ENCODE results near the gene GRIK2.
"Not testable (repeated sequence)": the region's sequence is repeated elsewhere in the genome, so short reads cannot be mapped to it uniquely, and the experiment has no call there.

The GRIK2 gene

DNA sequence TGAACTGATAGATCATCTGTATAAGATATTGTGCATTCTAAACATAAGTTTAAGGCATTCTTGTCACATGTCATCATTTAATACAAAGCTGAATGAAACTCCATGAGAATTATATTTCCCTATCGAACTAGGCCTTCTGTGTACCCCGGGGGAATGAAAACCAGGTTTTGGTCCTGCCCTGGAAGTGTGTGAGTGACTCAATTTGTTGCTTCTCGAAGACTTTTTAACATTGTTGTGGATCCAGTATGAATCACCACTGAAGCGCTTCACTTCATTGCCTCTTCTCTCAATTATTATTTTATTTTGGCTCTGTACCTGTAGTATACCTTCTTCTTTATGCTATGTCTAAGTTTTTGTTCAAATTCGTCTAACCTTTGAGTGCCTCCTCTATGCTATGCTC is 150.8 kb downstream of the GRIK2 start:
- no peak for DNase-seq

DNA sequence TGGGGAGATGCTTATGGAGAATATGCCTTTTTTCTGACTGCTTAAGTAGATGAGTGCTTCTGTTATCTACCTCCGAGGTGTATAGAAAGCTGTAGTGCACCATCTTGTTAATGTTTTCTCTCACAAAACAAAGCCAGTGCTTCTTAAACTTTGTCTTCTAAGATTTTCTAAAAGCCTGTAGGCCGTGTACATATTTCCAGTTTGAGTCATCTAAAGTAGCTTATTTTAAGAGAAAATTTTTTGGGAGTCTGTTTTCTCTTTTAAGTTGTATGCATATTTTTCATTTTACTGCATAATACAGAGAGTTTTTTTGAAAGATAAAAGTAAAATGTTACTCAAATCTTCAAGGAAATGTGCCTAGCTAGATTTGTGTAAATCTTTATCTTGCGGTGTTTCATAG is 151.7 kb downstream of the GRIK2 start:
- no peak for DNase-seq

GRCh38 chr6:101550451-101550850 is 156.9 kb downstream of the GRIK2 start:
- DNase-seq, result peak; percentile 23 to 69

DNA sequence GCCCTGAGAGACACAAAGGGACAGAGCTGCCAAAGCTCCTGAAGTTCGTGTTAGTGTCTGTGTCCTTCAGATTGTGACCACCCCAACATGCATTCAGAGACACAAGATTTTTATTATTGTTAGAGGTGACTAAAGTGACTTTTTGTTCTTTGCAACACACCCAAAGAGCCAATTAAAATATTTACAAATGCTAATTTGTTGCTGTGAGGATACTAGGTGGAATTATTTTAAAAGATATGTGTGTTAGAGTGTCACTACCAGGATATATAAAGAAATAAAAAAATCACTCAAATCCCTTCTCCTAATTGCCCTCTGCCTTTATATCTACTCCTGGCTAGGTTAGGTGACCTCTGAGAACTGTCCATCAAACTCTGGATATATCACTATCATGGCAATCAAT is 160.7 kb downstream of the GRIK2 start:
- no peak for DNase-seq

GRCh38 chr6:101558712-101559111 is 165.2 kb downstream of the GRIK2 start:
- DNase-seq, result no peak

GRCh38 chr6:101572627-101573026 is 179.1 kb downstream of the GRIK2 start:
- DNase-seq, result no peak

GRCh38 chr6:101577091-101577490 is 183.6 kb downstream of the GRIK2 start:
- DNase-seq, result no peak

GRCh38 chr6:101578306-101578705 is 184.8 kb downstream of the GRIK2 start:
- DNase-seq, result peak; percentile 54 to 88

- no peak for DNase-seq
These were observed 189.3 kb downstream of the GRIK2 start for GRCh38 chr6:101582792-101583191.

DNA sequence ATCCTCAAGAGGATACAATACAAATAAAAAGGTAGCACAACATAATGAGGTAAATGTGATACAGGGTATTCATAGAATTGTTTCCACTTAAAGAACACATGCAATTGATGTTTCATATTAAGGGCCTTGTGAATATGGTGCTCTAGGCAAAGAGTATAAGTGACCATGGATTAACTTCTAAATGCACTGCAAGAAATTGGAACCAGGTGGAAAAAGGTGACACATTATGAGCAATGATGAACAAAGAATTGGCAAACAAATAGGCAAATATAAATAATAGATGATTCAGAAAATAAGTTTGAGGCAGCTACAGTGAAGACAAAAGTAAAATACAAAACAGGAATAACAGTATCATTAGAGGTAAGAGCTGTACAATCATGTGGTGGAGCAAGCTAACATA is 192.0 kb downstream of the GRIK2 start:
- no peak for DNase-seq

DNA sequence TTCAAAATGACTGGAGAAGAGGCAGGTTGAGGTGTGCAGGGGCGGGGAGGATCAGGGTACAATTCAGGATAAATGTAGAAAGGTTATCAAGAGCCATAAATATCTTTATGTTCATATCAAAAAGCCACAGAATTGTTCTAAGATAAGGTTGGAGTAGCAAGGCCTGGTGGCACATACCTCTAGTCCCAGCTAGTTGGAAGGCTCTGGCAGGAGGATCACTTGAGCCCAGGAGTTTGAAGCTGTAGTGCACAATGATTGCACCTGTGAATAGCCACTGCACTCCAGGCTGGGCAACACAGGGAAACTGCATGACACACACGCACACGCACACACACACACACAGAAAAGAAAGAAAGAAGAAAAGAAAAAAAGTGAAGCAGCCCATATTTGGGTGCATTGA is 194.8 kb downstream of the GRIK2 start:
- DNase-seq, result no peak

DNA sequence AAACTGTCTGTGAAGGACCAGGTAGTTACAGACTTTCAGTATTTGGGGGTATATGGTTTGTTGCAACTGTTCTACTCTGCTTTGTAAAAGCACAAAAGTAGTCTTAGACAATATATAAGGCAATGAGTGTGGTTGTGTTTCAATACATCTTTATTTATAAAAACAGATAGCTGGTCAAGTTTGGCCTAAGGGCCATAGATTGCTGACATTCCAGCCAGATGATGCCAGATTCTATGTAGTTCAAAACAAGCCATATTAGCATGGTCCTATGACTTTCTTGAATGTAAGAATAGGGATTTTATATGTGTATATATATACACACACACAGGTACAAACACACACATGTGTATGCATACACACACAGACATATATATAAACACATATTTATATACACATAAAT is 201.8 kb downstream of the GRIK2 start:
- DNase-seq, result no peak

GRCh38 chr6:101597693-101598092 is 204.2 kb downstream of the GRIK2 start:
- DNase-seq, result no peak

GRCh38 chr6:101605426-101605825 is 211.9 kb downstream of the GRIK2 start:
- DNase-seq, result no peak

GRCh38 chr6:101605874-101606273 is 212.4 kb downstream of the GRIK2 start:
- no peak for DNase-seq

GRCh38 chr6:101607111-101607690 is 213.7 kb downstream of the GRIK2 start:
- DNase-seq, result peak in 1 of 2 experiments; percentile 19

DNA sequence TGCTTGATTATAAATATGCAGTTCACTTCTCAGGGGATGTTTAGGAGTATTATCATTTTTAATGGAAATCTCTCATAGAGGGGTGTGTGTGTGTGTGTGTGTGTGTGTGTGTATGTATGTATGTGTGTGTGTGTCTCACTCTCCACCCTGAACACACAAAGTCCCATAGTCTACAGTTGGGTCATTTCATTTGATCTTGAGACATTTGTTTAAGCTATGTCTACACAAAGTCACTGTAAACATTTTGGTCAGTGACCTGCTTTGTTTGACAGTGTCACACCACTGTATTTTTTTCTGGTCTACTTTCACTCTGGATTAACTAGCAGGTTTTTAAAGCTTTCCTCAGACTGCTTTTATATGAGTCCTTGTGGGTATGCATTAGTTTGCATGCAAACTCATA is 215.2 kb downstream of the GRIK2 start:
- DNase-seq, result no peak

GRCh38 chr6:101613556-101613955 is 220.0 kb downstream of the GRIK2 start:
- no peak for DNase-seq

GRCh38 chr6:101614774-101615173 is 221.3 kb downstream of the GRIK2 start:
- DNase-seq, result no peak

- peak; percentile 14 to 71 for DNase-seq
These were observed 232.8 kb downstream of the GRIK2 start for GRCh38 chr6:101626269-101626668.

DNA sequence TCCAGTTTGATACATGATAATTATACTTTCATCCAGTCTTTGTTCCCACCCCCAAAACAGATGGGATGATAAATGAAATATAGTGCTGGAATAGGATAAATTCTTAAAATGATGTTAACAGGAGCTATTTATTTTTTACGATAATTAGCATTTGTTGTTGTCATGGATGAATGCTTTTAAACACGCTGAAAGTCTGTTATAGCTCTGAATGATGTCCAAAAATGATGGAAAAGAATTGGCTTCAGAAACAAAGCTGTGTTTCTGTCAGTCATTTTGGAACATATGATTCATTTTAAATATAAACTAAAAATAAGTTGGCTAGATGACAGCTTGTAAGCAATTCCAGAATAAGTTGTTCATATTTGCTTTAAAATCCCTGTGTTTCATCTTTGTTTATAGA is 237.4 kb downstream of the GRIK2 start:
- DNase-seq, result no peak

DNA sequence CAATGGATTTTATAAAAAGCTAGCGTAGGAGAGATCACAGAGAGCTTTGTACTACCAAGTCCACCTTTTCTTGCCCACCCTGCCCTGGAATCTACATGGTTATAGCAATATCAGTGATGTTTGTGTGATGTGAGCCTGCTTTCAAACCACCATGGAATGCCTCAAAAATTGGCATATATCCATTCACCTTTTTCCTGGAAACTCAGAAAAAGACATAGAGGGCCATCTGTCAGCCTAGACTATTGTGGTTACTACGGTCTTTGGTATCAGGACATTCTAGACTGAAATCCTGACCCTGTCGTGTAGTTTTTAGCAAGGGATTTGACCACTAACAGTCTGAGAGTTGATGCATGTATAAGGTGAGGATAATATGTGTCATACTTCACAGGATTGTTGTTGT is 239.6 kb downstream of the GRIK2 start:
- no peak for DNase-seq

DNA sequence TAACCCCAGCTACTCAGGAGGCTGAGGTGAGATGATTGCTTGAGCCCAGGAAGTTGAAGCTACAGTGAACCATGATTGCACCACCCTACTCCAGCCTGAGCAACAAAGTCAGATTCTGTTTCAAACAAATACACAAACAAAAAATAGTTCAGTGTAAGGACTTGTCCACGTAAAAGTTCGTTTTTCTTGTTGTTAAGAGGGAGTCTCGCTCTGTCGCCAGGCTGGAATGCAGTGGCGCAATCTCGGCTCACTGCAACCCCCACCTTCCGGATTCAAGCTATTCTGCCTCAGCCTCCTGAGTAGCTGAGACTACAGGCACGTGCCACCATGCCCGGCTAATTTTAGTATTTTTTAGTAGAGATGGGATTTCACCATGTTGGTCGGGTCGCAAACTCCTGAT is 245.4 kb downstream of the GRIK2 start:
- DNase-seq, result not testable (repeated sequence)

GRCh38 chr6:101640131-101640530 is 246.6 kb downstream of the GRIK2 start:
- DNase-seq, result no peak

DNA sequence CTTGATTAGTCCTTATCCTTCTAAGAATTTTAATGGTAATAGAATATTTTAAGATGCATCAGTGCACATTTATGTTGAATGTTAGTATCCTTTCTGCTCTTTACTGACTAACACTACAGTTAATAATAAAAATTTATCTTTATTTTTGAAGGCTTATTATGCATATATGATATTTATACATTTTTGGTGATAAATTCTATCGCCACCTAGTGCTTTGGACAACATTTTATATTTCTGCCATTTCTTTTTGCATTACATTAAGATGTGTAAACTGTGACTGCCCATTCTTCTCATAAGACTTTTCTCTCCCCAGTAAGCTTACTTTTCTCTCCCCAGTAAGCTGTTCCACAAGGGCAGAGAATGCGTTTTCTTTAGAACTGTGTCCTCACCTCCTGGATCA is 252.3 kb downstream of the GRIK2 start:
- no peak for DNase-seq

Data from NCI-H2081 (cell line).